Measurements from ENCODE around the gene GAS2L1.

Gene GAS2L1

GRCh38 chr22:29311464-29312217 is 5.2 kb downstream of the GAS2L1 start:
- in situ Hi-C loops (cut with MboI; ENCODE audit: low sequenced_read_pairs, unreplicated experiment): no loop called here
- TF ChIP-seq CTCF (IDR thresholded peaks at IDR 0.05; ENCODE audit: borderline replicate concordance, control extremely low read depth, extremely low read depth, insufficient read depth, missing control alignments): no peak

GRCh38 chr22:29312218-29313125 is 6.0 kb downstream of the GAS2L1 start:
- peak; percentile 36 for DNase-seq (ENCODE audit: low spot score)
- in situ Hi-C loops (cut with MboI; ENCODE audit: low sequenced_read_pairs, unreplicated experiment): no loop called here
- no peak for TF ChIP-seq CTCF (IDR thresholded peaks at IDR 0.05; ENCODE audit: borderline replicate concordance, control extremely low read depth, extremely low read depth, insufficient read depth, missing control alignments)

More at GRCh38 chr22:29311464-29312217, 5.2 kb downstream of the GAS2L1 start:
- DNase-seq (ENCODE audit: low spot score): peak; percentile 31

GRCh38 chr22:29313126-29313575 is 6.7 kb downstream of the GAS2L1 start:
- in situ Hi-C loops (cut with MboI; ENCODE audit: low sequenced_read_pairs, unreplicated experiment): no loop called here
- TF ChIP-seq CTCF (IDR thresholded peaks at IDR 0.05; ENCODE audit: borderline replicate concordance, control extremely low read depth, extremely low read depth, insufficient read depth, missing control alignments): peak; percentile 46
- DNase-seq (ENCODE audit: low spot score): peak; percentile 73

- no peak for TF ChIP-seq CTCF (IDR thresholded peaks at IDR 0.05; ENCODE audit: borderline replicate concordance, control extremely low read depth, extremely low read depth, insufficient read depth, missing control alignments)
- in situ Hi-C loops (cut with MboI; ENCODE audit: low sequenced_read_pairs, unreplicated experiment): no loop called here
- peak; percentile 43 for DNase-seq (ENCODE audit: low spot score)
Measured at GRCh38 chr22:29313576-29314466, 7.4 kb downstream of the GAS2L1 start.

GRCh38 chr22:29314537-29315285 is 8.3 kb downstream of the GAS2L1 start:
- TF ChIP-seq CTCF (IDR thresholded peaks at IDR 0.05; ENCODE audit: borderline replicate concordance, control extremely low read depth, extremely low read depth, insufficient read depth, missing control alignments): no peak
- no peak for DNase-seq (ENCODE audit: low spot score)
- in situ Hi-C loops (cut with MboI; ENCODE audit: low sequenced_read_pairs, unreplicated experiment): no loop called here
